GM18951 (cell line): ENCODE results near the gene ARF5.
"Not testable (repeated sequence)": the region's sequence is repeated elsewhere in the genome, so short reads cannot be mapped to it uniquely, and the experiment has no call there.

Experiments
- POLR2A ChIP-seq: IDR thresholded peaks from 4 replicates; pipeline ENCODE4 v1.6.1; 2011; ENCODE audit warnings: mild to moderate bottlenecking; ENCODE audit not compliant: insufficient read length, insufficient read depth; ENCODE audit errors: extremely low read depth
- in situ Hi-C: fragments of 300-500 bp; cut with MboI; formaldehyde crosslinking; loops from one replicate; pipeline ENCODE4 v1.12.0; 2022; ENCODE audit warnings: low sequenced_read_pairs, mixed read lengths, inconsistent platforms; ENCODE audit not compliant: unreplicated experiment

The ARF5 gene

GRCh38 chr7:127588019-127588696 lies at the start of gene ARF5:
Gene ARF5, plus strand, starts transcription at chr7:127588411. Its CDS starts 88 bp downstream, at chr7:127588499.
- TF ChIP-seq POLR2A = peak; percentile 78
- in situ Hi-C loops = no loop called here

GRCh38 chr7:127539116-127539515 lies 49.1 kb upstream of the ARF5 start:
- in situ Hi-C loops = no loop called here
- no peak for TF ChIP-seq POLR2A

- in situ Hi-C loops = not testable (repeated sequence)
These were observed 47.8 kb upstream of the ARF5 start for GRCh38 chr7:127540461-127540860.

GRCh38 chr7:127541548-127541947 lies 46.7 kb upstream of the ARF5 start:
- in situ Hi-C loops = no loop called here

GRCh38 chr7:127546313-127546712 lies 41.9 kb upstream of the ARF5 start:
- no peak for TF ChIP-seq POLR2A
- in situ Hi-C loops = no loop called here

More at GRCh38 chr7:127541548-127541947, 46.7 kb upstream of the ARF5 start:
- no peak for TF ChIP-seq POLR2A

GRCh38 chr7:127550247-127550646 lies 38.0 kb upstream of the ARF5 start:
- no peak for TF ChIP-seq POLR2A
- in situ Hi-C loops = no loop called here

- no peak for TF ChIP-seq POLR2A
- in situ Hi-C loops = no loop called here
These were observed 36.3 kb upstream of the ARF5 start for GRCh38 chr7:127551941-127552340.

GRCh38 chr7:127556404-127556803 lies 31.8 kb upstream of the ARF5 start:
- in situ Hi-C loops = no loop called here
- TF ChIP-seq POLR2A = no peak

GRCh38 chr7:127557803-127558202 lies 30.4 kb upstream of the ARF5 start:
- in situ Hi-C loops = no loop called here
- no peak for TF ChIP-seq POLR2A

- no peak for TF ChIP-seq POLR2A
- in situ Hi-C loops = no loop called here
These were observed 22.0 kb upstream of the ARF5 start for GRCh38 chr7:127566242-127566641.

GRCh38 chr7:127568034-127568433 lies 20.2 kb upstream of the ARF5 start:
- in situ Hi-C loops = not testable (repeated sequence)

- in situ Hi-C loops = no loop called here
- TF ChIP-seq POLR2A = no peak
These were observed 16.3 kb upstream of the ARF5 start for GRCh38 chr7:127571741-127572505.

- TF ChIP-seq POLR2A = no peak
- in situ Hi-C loops = no loop called here
These were observed 10.1 kb upstream of the ARF5 start for GRCh38 chr7:127578036-127578684.
